ENCODE data around the gene FAM120AOS. TPM values are rescaled to one million over a fixed set of nuclear protein-coding genes. Genes with fewer than 3 reads are reported as not detected.

Gene FAM120AOS
- total RNA-seq, 1 donor from 2014 or later, result 40.9 TPM

GRCh38 chr9:93434056-93434455, 19.3 kb downstream of the FAM120AOS start:
- TF ChIP-seq EZH2phosphoT487 (IDR thresholded peaks at IDR 0.05), result no peak
- no peak for TF ChIP-seq CTCF (IDR thresholded peaks at IDR 0.05)
- TF ChIP-seq EZH2 (IDR thresholded peaks at IDR 0.05), result no peak
- H3K36me3 ChIP-seq, result no peaks in the 10 kb centered on the region

GRCh38 chr9:93432964-93433363, 20.4 kb downstream of the FAM120AOS start:
- peaks cover 9% of the 10 kb centered on the region for H3K4me1 Mint-ChIP-seq

More at GRCh38 chr9:93434056-93434455, 19.3 kb downstream of the FAM120AOS start:
- H3K4me1 Mint-ChIP-seq, result peaks cover 17% of the 10 kb centered on the region
- no peaks in the 10 kb centered on the region for H3F3A ChIP-seq (ENCODE audit: low read depth)
- no peaks in the 10 kb centered on the region for H3K9me3 ChIP-seq (ENCODE audit: low read depth)
- H3K9ac ChIP-seq, result no peak overlapping the region
- H4K20me1 ChIP-seq (ENCODE audit: low read depth), result no peaks in the 10 kb centered on the region
- no peak for DNase-seq (ENCODE audit: low spot score)
- no peak overlapping the region for H3K4me3 ChIP-seq
- H3K27ac ChIP-seq, result no peak overlapping the region
- H3K79me2 ChIP-seq (ENCODE audit: low read depth), result no peaks in the 10 kb centered on the region
- no peaks in the 10 kb centered on the region for H3K27me3 Mint-ChIP-seq (ENCODE audit: insufficient read depth, low read depth)
- no peaks in the 10 kb centered on the region for H3K9me3 Mint-ChIP-seq
- peaks cover 13% of the 10 kb centered on the region for H3K4me1 ChIP-seq
- no peak overlapping the region for H3K27ac Mint-ChIP-seq
- H2AFZ ChIP-seq (replicated peaks), result no peak overlapping the region
- H3K36me3 Mint-ChIP-seq, result peaks cover 1% of the 10 kb centered on the region
- H3K4me3 Mint-ChIP-seq, result no peak overlapping the region
- H3K27me3 ChIP-seq, result no peaks in the 10 kb centered on the region
- H3K4me2 ChIP-seq, result no peak overlapping the region

GRCh38 chr9:93431539-93432105, 21.8 kb downstream of the FAM120AOS start:
- Histone ChIP-seq H2AFZ (replicated peaks) (no peak overlapping the region), H3K4me3 (no peak overlapping the region), H3K27ac (no peak overlapping the region), H4K20me1 (ENCODE audit: low read depth) (no peaks in the 10 kb centered on the region), H3K79me2 (ENCODE audit: low read depth) (no peaks in the 10 kb centered on the region), H3K9ac (no peak overlapping the region), H3K27me3 (no peaks in the 10 kb centered on the region), H3K4me1 (peaks cover under 1% of the 10 kb centered on the region), H3K4me2 (no peak overlapping the region), H3K36me3 (no peaks in the 10 kb centered on the region), H3K9me3 (ENCODE audit: low read depth) (no peaks in the 10 kb centered on the region), H3F3A (ENCODE audit: low read depth) (no peaks in the 10 kb centered on the region)
- no peak for DNase-seq (ENCODE audit: low spot score)
- Mint-ChIP-seq H3K27ac (no peak overlapping the region), H3K9me3 (no peaks in the 10 kb centered on the region), H3K4me3 (no peak overlapping the region), H3K36me3 (peaks cover 1% of the 10 kb centered on the region), H3K4me1 (no peaks in the 10 kb centered on the region), H3K27me3 (ENCODE audit: insufficient read depth, low read depth) (no peaks in the 10 kb centered on the region)
- no peak for TF ChIP-seq EZH2 (IDR thresholded peaks at IDR 0.05)
- TF ChIP-seq EZH2phosphoT487 (IDR thresholded peaks at IDR 0.05), result no peak
- no peak for TF ChIP-seq CTCF (IDR thresholded peaks at IDR 0.05)

More at GRCh38 chr9:93432964-93433363, 20.4 kb downstream of the FAM120AOS start:
- Histone ChIP-seq H3K9me3 (ENCODE audit: low read depth) (no peaks in the 10 kb centered on the region), H3K4me3 (no peak overlapping the region), H3K4me2 (no peak overlapping the region), H3K36me3 (no peaks in the 10 kb centered on the region), H3K4me1 (peaks cover 11% of the 10 kb centered on the region), H3K9ac (no peak overlapping the region), H3K27ac (no peak overlapping the region), H3K27me3 (no peaks in the 10 kb centered on the region), H3K79me2 (ENCODE audit: low read depth) (no peaks in the 10 kb centered on the region), H4K20me1 (ENCODE audit: low read depth) (no peaks in the 10 kb centered on the region), H2AFZ (replicated peaks) (no peak overlapping the region), H3F3A (ENCODE audit: low read depth) (no peaks in the 10 kb centered on the region)
- Mint-ChIP-seq H3K27me3 (ENCODE audit: insufficient read depth, low read depth) (no peaks in the 10 kb centered on the region), H3K9me3 (no peaks in the 10 kb centered on the region), H3K4me3 (no peak overlapping the region), H3K27ac (no peak overlapping the region), H3K36me3 (peaks cover 1% of the 10 kb centered on the region)
- TF ChIP-seq CTCF (IDR thresholded peaks at IDR 0.05), result no peak
- TF ChIP-seq EZH2 (IDR thresholded peaks at IDR 0.05), result no peak
- TF ChIP-seq EZH2phosphoT487 (IDR thresholded peaks at IDR 0.05), result no peak
- no peak for DNase-seq (ENCODE audit: low spot score)

Data from neural progenitor cell (in vitro differentiated cells).